DMS79 treated with DMSO at 0.1 percent for 48 hours (cell line): ENCODE data around the gene DYSF.
A peak's percentile ranks its signal among the peaks of the same experiment; 100 is the strongest.

Experiments used
- DNase-seq: peaks from one replicate; lab custom pipeline; 2025; lab: John Stamatoyannopoulos, UW

The DYSF gene

GRCh38 chr2:71456617-71457016 lies 3.3 kb downstream of the DYSF start:
- no peak for DNase-seq

GRCh38 chr2:71457123-71457915 lies 4.0 kb downstream of the DYSF start:
- no peak for DNase-seq

GRCh38 chr2:71457923-71458322 lies 4.6 kb downstream of the DYSF start:
- DNase-seq, result no peak

GRCh38 chr2:71458413-71459083 lies 5.2 kb downstream of the DYSF start:
- no peak for DNase-seq

- no peak for DNase-seq
Observed at GRCh38 chr2:71459084-71459431, 5.7 kb downstream of the DYSF start.

GRCh38 chr2:71460056-71460455 lies 6.7 kb downstream of the DYSF start:
- DNase-seq, result no peak

- DNase-seq, result no peak
Observed at GRCh38 chr2:71460595-71461303, 7.4 kb downstream of the DYSF start.

GRCh38 chr2:71461304-71461671 lies 7.9 kb downstream of the DYSF start:
- no peak for DNase-seq

- DNase-seq, result no peak
Observed at GRCh38 chr2:71462056-71462605, 8.8 kb downstream of the DYSF start.

- no peak for DNase-seq
Observed at GRCh38 chr2:71462641-71463341, 9.4 kb downstream of the DYSF start.

- no peak for DNase-seq
Observed at GRCh38 chr2:71463342-71463654, 9.9 kb downstream of the DYSF start.

GRCh38 chr2:71464389-71464788 lies 11.0 kb downstream of the DYSF start:
- DNase-seq, result no peak

GRCh38 chr2:71465356-71465755 lies 12.0 kb downstream of the DYSF start:
- DNase-seq, result no peak

GRCh38 chr2:71465961-71466300 lies 12.6 kb downstream of the DYSF start:
- no peak for DNase-seq

- peak; percentile 33 for DNase-seq
Observed at GRCh38 chr2:71466301-71467179, 13.2 kb downstream of the DYSF start.

- no peak for DNase-seq
Observed at GRCh38 chr2:71467180-71467815, 13.9 kb downstream of the DYSF start.

- DNase-seq, result no peak
Observed at GRCh38 chr2:71468279-71469015, 15.1 kb downstream of the DYSF start.

GRCh38 chr2:71469403-71470398 lies 16.3 kb downstream of the DYSF start:
- DNase-seq, result no peak

GRCh38 chr2:71471276-71471675 lies 17.9 kb downstream of the DYSF start:
- DNase-seq, result no peak
